PC-9 (cell line): ENCODE results near the gene HSD11B1L.

Experiments used
- CTCF ChIP-seq: fragments of 200-600 bp; sonication (generic); conservative IDR thresholded peaks from 2 replicates; pipeline ENCODE4 v1.6.1; 2017; ENCODE audit warnings: mixed run types, antibody characterized with exemption, mild to moderate bottlenecking, moderate library complexity
- EZH2 ChIP-seq: fragments of 200-600 bp; sonication (generic); IDR thresholded peaks from 2 replicates; pipeline ENCODE4 v1.8.0; 2017; ENCODE audit warnings: antibody characterized with exemption, low read depth

- no peak for TF ChIP-seq CTCF
- TF ChIP-seq EZH2: no peak
These were observed 36.5 kb downstream of the HSD11B1L start for GRCh38 chr19:5717215-5717935.
